ENCODE measurements around the gene DNMT1. TPM values are rescaled to one million over a fixed set of nuclear protein-coding genes. Genes with fewer than 3 reads are reported as not detected.
"Not testable (repeated sequence)": the region's sequence is repeated elsewhere in the genome, so short reads cannot be mapped to it uniquely, and the experiment has no call there.

Gene DNMT1
- polyA plus RNA-seq, 1 of the 3 experiments (the other 2 are of a cell fraction), result 58.3 TPM

DNA sequence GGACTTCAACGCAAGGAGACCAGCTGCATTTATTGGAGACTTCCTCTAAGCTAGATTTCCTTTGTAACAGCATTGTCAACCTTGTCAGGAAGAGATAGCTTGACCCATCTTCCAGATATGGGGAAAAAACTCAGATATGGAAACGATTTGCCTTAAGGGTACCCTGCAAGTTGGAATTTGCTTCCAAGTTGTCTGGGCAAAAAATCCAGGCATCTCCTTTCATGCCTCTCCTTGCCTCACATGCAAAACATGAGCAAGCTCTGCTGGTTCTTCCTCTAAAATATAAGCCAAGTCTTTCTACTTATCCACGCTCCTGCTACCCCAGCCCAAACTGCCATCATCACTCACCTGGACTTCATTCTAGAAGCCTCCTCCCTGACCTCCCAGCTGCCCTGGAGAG, 6.4 kb upstream of the DNMT1 start (continued):
- TF ChIP-seq, protein P1, sequence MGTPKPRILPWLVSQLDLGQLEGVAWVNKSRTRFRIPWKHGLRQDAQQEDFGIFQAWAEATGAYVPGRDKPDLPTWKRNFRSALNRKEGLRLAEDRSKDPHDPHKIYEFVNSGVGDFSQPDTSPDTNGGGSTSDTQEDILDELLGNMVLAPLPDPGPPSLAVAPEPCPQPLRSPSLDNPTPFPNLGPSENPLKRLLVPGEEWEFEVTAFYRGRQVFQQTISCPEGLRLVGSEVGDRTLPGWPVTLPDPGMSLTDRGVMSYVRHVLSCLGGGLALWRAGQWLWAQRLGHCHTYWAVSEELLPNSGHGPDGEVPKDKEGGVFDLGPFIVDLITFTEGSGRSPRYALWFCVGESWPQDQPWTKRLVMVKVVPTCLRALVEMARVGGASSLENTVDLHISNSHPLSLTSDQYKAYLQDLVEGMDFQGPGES (IDR thresholded peaks at IDR 0.05; ENCODE audit: low read depth, low read length), result no peak
- no peak for TF ChIP-seq RFX5 (IDR thresholded peaks at IDR 0.05; ENCODE audit: low read length)
- TF ChIP-seq USF1 (IDR thresholded peaks at IDR 0.05; ENCODE audit: borderline replicate concordance, low read depth), result no peak
- TF ChIP-seq MXI1 (IDR thresholded peaks at IDR 0.05; ENCODE audit: low read depth, low read length), result no peak

DNA sequence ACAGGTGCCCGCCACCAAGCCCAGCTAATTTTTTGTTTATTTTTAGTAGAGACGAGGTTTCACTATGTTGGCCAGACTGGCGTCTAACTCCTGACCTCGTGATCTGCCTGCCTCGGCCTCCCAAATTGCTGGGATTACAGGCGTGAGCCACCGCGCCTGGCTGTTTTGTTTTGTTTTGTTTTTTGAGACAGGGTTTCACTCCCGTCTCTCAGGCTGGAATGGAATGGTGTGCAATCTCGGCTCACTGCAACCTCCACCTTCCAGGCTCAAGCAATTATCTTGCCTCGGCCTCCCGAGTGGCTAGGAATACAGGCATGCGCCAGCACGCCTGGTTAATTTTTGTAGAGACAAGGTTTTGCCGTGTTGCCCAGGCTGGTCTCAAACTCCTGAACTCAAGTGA, 5.3 kb upstream of the DNMT1 start:
- H3K9me3 ChIP-seq; H3K79me2 ChIP-seq (ENCODE audit: insufficient read depth); DNase-seq; H3K9ac ChIP-seq; H3K27me3 ChIP-seq (ENCODE audit: insufficient read depth); H3K4me1 ChIP-seq (ENCODE audit: control insufficient read depth in 1 of 2, insufficient read depth in 2 of 2, low read depth in 1 of 2, low read length in 1 of 2); H3K36me3 ChIP-seq (replicated peaks in 1 of 2; ENCODE audit: control insufficient read depth in 1 of 2, insufficient read depth in 2 of 2, low read length in 1 of 2); H2AFZ ChIP-seq (ENCODE audit: low read depth); POLR2A ChIA-PET; H3K4me2 ChIP-seq; H3F3A ChIP-seq (replicated peaks; ENCODE audit: insufficient read depth); H4K20me1 ChIP-seq (ENCODE audit: insufficient read depth); H3K9me2 ChIP-seq; H3K27ac ChIP-seq (ENCODE audit: low read depth in 2 of 2, low read length in 1 of 2); H3K4me3 ChIP-seq (ENCODE audit: low read depth in 2 of 2, low read length in 1 of 2): not testable (repeated sequence)
- CTCF ChIA-PET, result interaction anchor here (1.2 kb wide), 1 partner anchor 26 kb away, joined by 4 read pairs; no protein-coding TSS in a partner anchor
- WGBS (ENCODE audit: low lambda C conversion rate), result 88% methylated on average over 15 of the region's 15 CpGs

GRCh38 chr19:10198889-10199644, 4.3 kb upstream of the DNMT1 start:
- H3K9ac ChIP-seq; H3K4me3 ChIP-seq (ENCODE audit: low read depth in 2 of 2, low read length in 1 of 2); H3K79me2 ChIP-seq (ENCODE audit: insufficient read depth); H3K27ac ChIP-seq (ENCODE audit: low read depth in 2 of 2, low read length in 1 of 2); H3K27me3 ChIP-seq (ENCODE audit: insufficient read depth); H3K36me3 ChIP-seq (replicated peaks in 1 of 2; ENCODE audit: control insufficient read depth in 1 of 2, insufficient read depth in 2 of 2, low read length in 1 of 2); H3K4me2 ChIP-seq; H3K9me3 ChIP-seq; DNase-seq; H2AFZ ChIP-seq (ENCODE audit: low read depth); H3K4me1 ChIP-seq (ENCODE audit: control insufficient read depth in 1 of 2, insufficient read depth in 2 of 2, low read depth in 1 of 2, low read length in 1 of 2); H3F3A ChIP-seq (replicated peaks; ENCODE audit: insufficient read depth); H4K20me1 ChIP-seq (ENCODE audit: insufficient read depth); H3K9me2 ChIP-seq; POLR2A ChIA-PET: not testable (repeated sequence)
- WGBS (ENCODE audit: low lambda C conversion rate), result 83% methylated on average over 11 of the region's 11 CpGs
- CTCF ChIA-PET, result interaction anchor here (1.2 kb wide), 2 partner anchors 27 to 29 kb away, joined by 4 read pairs; no protein-coding TSS in a partner anchor

GRCh38 chr19:10195199-10195519, 406 bp upstream of the DNMT1 start:
- H3K27ac ChIP-seq (ENCODE audit: low read depth in 2 of 2, low read length in 1 of 2), result peak overlapping the region; percentile 56 to 71; a peak in 3 of 4 replicates

More at GRCh38 chr19:10195199-10195519, 406 bp upstream of the DNMT1 start:
- Histone ChIP-seq H3K79me2 (ENCODE audit: insufficient read depth) (peaks cover 43% of the 10 kb centered on the region), H3K27me3 (ENCODE audit: insufficient read depth) (no peaks in the 10 kb centered on the region), H2AFZ (ENCODE audit: low read depth) (peak overlapping the region; percentile 93), H3K9me2 (no peaks in the 10 kb centered on the region), H3K4me3 (ENCODE audit: low read depth in 2 of 2, low read length in 1 of 2) (peak overlapping the region; percentile 61 to 82), H3K36me3 (replicated peaks in 1 of 2; ENCODE audit: control insufficient read depth in 1 of 2, insufficient read depth in 2 of 2, low read length in 1 of 2) (peaks cover 0 to 9% of the 10 kb centered on the region in 2 experiments), H3K9ac (no peak overlapping the region), H4K20me1 (ENCODE audit: insufficient read depth) (peaks cover 23% of the 10 kb centered on the region; the same call in 1 of the 2 replicates), H3K4me2 (peak overlapping the region; percentile 91), H3F3A (replicated peaks; ENCODE audit: insufficient read depth) (peaks cover 17% of the 10 kb centered on the region), H3K9me3 (no peaks in the 10 kb centered on the region), H3K4me1 (ENCODE audit: control insufficient read depth in 1 of 2, insufficient read depth in 2 of 2, low read depth in 1 of 2, low read length in 1 of 2) (peaks cover 7 to 15% of the 10 kb centered on the region in 2 experiments; a peak in 2 of 4 replicates)
- no peak for DNase-seq
- CTCF ChIA-PET, result interaction anchor here (0.9 to 1.9 kb wide), 4 partner anchors 36 to 264 kb away, joined by 3 to 13 read pairs (median 4); partner anchors contain the start of gene S1PR2
- POLR2A ChIA-PET, result interaction anchor here (0.6 to 1.7 kb wide), 7 partner anchors 11 to 368 kb away, joined by 3 to 5 read pairs (median 4); partner anchors contain the start of gene UBL5
- WGBS (ENCODE audit: low lambda C conversion rate), result 54% methylated on average over 6 of the region's 6 CpGs
- TF ChIP-seq, protein P2, sequence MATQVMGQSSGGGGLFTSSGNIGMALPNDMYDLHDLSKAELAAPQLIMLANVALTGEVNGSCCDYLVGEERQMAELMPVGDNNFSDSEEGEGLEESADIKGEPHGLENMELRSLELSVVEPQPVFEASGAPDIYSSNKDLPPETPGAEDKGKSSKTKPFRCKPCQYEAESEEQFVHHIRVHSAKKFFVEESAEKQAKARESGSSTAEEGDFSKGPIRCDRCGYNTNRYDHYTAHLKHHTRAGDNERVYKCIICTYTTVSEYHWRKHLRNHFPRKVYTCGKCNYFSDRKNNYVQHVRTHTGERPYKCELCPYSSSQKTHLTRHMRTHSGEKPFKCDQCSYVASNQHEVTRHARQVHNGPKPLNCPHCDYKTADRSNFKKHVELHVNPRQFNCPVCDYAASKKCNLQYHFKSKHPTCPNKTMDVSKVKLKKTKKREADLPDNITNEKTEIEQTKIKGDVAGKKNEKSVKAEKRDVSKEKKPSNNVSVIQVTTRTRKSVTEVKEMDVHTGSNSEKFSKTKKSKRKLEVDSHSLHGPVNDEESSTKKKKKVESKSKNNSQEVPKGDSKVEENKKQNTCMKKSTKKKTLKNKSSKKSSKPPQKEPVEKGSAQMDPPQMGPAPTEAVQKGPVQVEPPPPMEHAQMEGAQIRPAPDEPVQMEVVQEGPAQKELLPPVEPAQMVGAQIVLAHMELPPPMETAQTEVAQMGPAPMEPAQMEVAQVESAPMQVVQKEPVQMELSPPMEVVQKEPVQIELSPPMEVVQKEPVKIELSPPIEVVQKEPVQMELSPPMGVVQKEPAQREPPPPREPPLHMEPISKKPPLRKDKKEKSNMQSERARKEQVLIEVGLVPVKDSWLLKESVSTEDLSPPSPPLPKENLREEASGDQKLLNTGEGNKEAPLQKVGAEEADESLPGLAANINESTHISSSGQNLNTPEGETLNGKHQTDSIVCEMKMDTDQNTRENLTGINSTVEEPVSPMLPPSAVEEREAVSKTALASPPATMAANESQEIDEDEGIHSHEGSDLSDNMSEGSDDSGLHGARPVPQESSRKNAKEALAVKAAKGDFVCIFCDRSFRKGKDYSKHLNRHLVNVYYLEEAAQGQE (IDR thresholded peaks at IDR 0.05; ENCODE audit: low read depth, low read length), result no peak
- TF ChIP-seq NRF1 (IDR thresholded peaks at IDR 0.05; ENCODE audit: low read depth, low read length) (no peak), EP300 (IDR thresholded peaks at IDR 0.05; ENCODE audit: borderline replicate concordance in 1 of 2, low read depth in 1 of 2, low read length in 1 of 2) (no peak), JUND (IDR thresholded peaks at IDR 0.05) (no peak), FOXM1 (IDR thresholded peaks at IDR 0.05; ENCODE audit: low read depth) (no peak), GATA2 (CRISPR knock-in tag; IDR thresholded peaks at IDR 0.05) (no peak), MXI1 (IDR thresholded peaks at IDR 0.05; ENCODE audit: low read depth, low read length) (no peak), SIN3A (IDR thresholded peaks at IDR 0.05; ENCODE audit: borderline replicate concordance, low read depth, low read length) (no peak), RAD21 (IDR thresholded peaks at IDR 0.05; ENCODE audit: low read length) (no peak)

Measured in SK-N-SH (cell line).